SK-N-DZ (cell line): ENCODE results near the gene MTHFS.

ENCODE experiments used
- DNase-seq: peaks from one replicate; pipeline ENCODE4 v3.0.0-alpha.2; 2015; ENCODE audit warnings: low spot score
- small RNA-seq, 2 experiments: library from RNA; depleted of rRNA; stranded (forward); fragments of <200 nt; gene quantifications; one replicate each; pipeline ENCODE3, GENCODE V24; 2014

The MTHFS gene

DNA sequence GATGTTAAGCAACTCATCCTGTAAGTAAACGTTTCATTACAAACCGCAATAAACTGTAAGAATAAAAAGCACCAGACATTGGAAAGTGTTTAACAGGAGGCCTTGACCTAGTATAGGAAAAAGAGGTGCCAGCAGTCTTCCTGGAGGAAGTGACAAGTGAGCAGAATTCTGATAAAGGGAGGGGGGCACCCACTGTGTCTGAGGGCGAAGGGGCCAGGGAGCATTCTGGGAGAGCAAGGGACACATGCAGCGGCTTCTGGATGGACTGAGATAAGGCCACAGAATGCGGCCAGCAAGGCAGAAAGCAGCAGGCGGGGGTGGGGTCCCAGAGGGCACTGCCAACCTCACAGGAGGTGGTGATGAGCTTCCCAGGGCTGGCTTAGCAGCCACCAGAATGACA is 80.2 kb downstream of the MTHFS start:
- DNase-seq: no peak

DNA sequence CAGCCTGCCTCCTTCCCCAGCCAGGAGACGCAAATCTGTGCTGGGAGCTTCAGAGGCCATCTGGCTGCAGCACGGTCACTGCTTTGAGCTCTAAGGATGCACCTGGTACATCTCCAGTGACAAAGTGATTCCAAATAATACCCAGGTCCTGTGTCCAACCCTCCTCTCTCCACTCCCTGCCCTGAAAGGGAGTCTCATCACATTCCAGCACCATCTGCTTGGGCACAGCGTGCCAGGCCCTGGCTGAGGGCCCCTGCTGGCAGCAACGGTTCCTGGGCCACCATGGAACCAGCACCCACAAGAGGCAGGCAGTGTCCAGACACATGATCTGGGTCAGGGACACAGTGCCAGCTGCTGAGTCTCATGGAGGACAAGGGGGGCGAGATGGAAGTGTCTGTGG is 81.3 kb downstream of the MTHFS start:
- DNase-seq: no peak

DNA sequence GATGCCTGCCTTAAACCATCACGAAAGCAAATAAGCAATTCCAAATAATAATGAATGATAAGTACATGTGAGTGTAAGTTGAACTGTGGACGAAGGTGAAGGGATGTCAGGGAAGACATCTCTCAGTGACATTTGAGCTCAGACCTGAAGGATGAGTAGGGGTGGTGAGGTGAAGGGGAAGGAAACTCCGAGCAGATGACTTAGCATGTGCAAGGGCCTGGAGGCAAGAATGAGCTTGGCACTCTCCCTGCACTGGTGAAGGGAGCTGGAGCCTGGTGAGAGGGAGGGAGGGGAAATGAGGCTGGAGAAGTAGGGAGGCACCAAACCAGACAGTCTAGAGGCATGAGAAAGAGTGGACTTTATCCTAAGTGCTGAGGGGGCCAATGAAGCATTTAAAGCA is 84.3 kb downstream of the MTHFS start:
- DNase-seq: no peak

DNA sequence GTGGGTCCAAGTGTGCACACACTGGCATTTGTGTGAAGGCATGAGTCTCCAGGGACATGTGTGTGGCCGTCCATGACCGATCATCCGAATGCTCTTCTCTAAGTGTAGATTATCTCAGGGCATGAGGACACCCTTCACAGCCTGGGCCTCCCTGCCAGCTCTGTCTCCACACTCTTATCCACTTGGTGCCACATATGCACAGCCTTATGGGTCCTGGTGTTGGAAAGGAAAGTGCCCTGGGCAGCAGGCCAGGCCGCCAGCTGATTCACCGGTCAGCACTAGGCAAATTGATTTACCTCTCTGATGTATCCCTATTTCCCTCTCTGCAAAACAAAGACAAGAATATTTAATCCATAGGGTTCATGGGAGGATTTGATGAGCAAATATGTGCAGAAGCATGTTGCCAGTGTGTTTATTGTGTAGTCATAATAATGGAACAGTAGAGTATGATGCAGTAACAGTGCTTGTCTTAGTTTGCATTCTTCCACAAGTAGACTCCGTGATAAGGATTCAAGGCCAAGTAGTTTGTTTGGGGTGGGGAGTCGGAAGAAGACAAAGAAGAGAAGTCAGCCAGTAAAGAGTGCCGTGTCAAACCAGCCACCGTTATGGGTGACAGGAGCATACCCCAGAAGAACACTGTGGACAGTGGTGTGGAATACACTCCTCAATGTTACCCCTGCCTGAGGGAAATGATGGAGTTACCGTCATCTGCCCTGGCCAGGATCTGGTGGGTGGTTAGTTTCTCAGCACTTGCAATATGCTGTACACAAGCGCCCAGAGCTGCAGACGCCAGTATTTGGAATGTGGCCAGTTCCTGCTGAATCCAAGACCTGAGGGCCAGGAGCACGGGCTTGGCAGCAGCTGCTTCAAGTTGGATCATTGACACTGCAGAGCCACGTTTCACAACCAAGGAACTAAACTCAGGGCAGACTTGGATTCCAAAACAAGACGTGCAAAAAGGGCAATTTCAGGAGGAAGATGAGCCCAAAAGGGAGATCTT is 85.1 kb downstream of the MTHFS start:
- DNase-seq: no peak

DNA sequence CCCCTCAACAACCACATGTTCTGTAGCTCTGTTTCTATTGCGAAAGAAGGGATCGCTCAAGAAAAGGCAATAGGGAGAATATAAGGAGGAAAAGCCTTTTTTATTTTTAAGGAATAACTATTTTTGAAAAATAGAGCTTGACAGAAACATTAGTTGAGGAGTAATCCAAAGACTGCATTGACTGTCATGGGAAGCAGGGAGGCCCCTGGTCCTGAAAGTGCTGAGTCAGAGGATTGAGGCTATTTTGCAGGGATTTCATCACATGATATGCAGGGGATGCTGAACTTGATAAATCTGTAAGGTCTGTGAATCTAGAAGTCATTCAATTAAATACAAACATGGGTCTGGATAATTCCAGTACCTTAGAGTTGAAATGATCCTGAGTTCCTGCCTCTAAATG is 92.0 kb downstream of the MTHFS start:
- no peak for DNase-seq

DNA sequence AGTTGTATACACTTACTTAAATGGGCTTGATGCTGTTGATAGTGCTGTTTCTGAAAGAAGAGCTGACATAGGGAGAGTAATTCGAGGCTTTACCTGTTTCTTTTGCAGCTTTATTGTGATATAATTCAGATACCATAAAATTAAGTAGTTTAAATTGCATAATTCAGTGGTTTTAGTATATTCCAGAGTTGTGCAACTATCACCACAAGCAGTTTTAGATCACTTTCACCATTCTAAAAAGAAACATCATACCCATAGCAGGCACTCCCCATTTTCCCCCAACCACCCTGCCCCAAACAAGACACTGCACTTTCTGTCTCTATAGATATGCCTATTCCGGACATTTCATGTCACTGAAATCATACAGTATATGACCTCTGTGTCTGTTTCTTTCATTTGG is 98.5 kb downstream of the MTHFS start:
- no peak for DNase-seq

Small RNA genes lying within 50 kb of the gene (small RNA-seq; reads per million reads assigned to genes)
- 0 reads per million in 2 experiments for gene RNU6-667P
